CD4-positive, alpha-beta T cell treated with Interleukin-15 for 1 hour (primary cell): ENCODE data around the gene CFAP97D2.
"Not testable (repeated sequence)": the region's sequence is repeated elsewhere in the genome, so short reads cannot be mapped to it uniquely, and the experiment has no call there.

Experiments
- DNase-seq: peaks from one replicate; pipeline ENCODE4 v3.0.0-alpha.2; 2020

The CFAP97D2 gene

DNA sequence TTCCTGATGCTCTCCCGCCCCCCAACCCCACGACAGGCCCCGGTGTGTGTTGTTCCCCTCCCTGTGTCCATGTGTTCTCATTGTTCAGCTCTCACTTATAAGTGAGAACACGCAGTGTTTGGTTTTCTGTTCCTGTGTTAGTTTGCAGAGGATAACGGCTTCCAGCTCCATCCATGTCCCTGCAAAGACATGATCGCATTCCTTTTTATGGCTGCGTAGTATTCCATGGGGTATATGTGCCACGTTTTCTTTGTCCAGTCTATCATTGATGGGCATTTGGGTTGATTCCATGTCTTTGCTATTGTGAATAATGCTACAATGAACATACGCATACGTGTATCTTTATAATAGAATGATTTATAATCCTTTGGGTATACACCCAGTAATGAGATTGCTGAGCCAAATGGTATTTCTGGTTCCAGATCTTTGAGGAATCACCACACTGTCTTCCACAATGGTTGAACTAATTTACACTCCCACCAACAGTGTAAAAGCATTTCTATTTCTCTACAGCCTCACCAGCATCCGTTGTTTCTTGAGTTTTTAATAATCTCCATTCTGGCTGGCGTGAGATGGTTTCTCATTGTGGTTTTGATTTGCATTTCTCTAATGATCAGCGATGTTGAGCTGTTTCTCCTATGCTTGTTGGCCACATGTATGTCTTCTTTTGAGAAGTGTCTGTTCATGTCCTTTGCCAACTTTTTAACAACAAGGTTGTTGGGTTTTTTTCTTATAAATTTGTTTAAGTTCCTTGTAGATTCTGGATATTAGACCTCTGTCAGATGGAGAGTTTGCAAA lies 20.0 kb upstream of the CFAP97D2 start:
- not testable (repeated sequence) for DNase-seq

- DNase-seq = no peak
Measured at GRCh38 chr13:114161028-114161556, 18.0 kb upstream of the CFAP97D2 start.

DNA sequence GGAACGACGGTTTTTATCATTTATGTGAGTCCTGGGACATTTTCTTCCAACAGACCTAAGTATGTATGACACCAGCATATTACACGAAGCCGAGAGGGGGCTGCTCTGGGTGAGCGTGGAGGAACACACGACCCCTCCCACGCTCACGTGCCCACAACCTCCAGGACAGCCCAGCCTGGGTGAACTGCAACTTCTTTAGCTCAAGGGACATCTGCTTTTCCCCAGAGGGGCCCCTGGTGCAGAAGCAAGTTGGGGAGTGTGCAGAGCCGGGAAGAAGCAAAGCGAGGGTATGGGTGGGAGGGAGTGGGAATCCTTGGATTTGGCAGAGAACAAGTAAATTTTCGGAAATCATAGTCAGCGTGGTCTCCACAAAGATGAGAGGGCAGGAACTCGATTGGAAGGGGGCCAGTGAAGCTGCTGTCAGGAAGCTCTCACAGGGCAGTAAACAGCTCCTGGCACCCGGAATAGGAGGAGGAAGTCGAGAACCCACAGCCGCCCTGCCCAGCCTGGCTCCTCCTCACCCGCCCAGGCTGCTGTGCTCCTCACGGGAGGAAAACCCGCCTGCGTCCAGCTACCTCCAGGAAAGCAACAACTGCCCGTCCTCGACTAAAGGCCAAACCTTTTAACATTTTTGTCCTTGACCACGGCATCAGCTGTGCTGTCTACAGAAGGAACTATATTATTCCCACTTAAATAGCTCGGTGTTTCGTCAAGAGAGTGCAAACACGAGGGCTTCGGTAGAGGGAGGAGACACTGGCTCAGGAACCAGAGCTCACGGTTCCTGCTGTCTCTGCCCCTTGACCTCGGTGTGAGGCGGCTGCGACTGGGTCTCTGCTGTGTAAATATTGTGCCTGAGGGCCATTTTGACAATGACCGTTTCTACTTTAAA lies 17.2 kb upstream of the CFAP97D2 start:
- DNase-seq = peak; percentile 51

DNA sequence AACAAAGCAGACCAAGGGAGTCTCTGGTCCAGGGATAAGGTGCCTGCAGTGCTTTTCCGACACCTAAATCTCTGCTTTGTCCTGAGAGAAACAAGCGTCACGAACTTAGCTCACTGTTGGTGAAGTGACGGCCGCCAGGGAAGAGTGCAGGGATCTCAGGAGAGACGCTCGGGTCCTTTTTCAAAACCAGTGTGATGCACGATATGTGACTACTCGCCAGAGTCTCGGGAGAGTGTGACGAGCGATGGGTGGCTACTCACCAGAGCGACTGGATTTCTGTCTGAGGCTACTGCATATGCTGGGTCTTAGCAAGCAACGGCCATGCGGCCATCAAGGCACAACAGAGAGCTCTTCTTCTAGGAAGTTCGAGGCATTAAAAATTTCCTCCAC lies 16.5 kb upstream of the CFAP97D2 start:
- DNase-seq = no peak

GRCh38 chr13:114164053-114164452 lies 15.0 kb upstream of the CFAP97D2 start:
- DNase-seq = no peak

DNA sequence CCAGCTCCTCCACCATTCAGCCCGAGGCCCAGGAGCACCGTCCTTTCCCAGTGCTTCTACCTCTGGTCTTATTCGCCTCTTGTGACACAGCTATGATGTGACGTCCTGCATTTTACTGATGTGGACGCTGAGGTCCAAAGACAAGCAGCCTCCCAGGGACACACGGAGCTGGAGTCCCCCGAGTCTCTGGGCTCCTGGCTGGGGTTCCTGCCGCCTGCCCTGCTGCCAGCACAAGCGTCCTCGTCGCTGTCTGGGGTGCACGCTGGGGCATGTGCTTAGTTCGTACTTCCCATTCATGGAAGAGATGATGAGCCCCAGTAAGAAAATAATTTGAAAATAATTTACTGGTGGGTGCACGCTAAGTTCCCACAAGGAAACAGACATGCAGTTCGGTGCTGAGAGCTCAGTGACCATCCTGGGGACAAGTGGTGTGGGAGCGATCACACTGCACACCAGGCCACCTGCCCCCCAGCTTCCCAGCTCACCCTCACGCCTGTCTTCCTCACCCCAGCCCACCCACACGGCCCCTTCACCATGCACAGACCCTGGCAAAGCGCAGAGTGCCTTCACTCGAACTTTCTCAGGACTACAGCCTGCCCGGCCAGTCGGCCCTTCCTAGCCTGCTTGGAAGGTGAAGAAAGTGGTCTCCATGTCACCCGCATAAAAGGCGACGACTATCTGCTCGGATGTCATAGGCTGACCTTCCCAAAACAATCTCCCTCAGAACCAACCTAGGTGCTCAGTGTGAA lies 14.2 kb upstream of the CFAP97D2 start:
- no peak for DNase-seq

- DNase-seq = no peak
Measured at GRCh38 chr13:114166381-114167131, 12.5 kb upstream of the CFAP97D2 start.

- DNase-seq = peak; percentile 54
Measured at GRCh38 chr13:114167426-114167825, 11.6 kb upstream of the CFAP97D2 start.

GRCh38 chr13:114167885-114168284 lies 11.2 kb upstream of the CFAP97D2 start:
- DNase-seq = no peak

GRCh38 chr13:114173272-114173671 lies 5.8 kb upstream of the CFAP97D2 start:
- no peak for DNase-seq

GRCh38 chr13:114173745-114174144 lies 5.3 kb upstream of the CFAP97D2 start:
- DNase-seq = no peak

DNA sequence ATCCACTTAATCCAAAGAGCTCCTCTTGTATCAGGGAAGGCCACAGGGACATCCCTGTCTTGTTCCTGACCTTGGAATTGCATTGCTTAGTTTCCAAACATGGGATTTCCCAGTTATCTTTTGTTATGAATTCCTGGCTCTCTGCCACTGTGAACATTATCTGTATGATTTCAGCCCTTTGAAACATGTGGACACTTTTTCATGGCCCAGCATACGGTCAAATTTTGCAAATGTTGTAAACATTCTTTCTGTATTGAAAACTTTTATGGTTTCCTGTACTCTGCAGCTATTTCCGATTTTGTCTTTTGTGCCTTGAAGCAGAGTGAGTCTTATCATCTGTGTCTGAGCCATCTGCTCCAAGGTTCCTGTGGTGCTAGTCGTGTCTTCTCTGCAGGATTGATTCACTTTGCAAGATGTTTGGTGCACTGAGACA lies 4.5 kb upstream of the CFAP97D2 start:
- DNase-seq = no peak

DNA sequence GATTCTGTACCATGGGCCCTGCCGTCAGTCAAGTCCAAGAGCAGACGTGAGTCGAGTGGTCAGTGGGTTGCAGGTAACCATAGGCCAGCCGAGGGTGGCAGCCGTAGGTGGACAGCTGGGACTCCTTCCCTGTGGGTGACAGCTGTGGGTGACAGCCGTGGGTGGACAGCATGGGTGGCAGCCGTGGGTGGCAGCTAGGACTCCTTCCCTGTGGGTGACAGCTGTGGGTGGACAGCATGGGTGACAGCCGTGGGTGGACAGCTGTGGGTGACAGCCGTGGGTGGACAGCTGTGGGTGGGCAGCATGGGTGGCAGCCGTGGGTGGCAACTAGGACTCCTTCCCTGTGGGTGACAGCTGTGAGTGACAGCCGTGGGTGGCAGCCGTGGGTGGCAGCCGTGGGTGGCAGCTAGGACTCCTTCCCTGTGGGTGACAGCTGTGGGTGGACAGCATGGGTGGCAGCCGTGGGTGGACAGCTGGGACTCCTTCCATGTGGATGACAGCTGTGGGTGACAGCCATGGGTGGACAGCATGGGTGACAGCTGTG lies 2.6 kb upstream of the CFAP97D2 start:
- DNase-seq = not testable (repeated sequence)

DNA sequence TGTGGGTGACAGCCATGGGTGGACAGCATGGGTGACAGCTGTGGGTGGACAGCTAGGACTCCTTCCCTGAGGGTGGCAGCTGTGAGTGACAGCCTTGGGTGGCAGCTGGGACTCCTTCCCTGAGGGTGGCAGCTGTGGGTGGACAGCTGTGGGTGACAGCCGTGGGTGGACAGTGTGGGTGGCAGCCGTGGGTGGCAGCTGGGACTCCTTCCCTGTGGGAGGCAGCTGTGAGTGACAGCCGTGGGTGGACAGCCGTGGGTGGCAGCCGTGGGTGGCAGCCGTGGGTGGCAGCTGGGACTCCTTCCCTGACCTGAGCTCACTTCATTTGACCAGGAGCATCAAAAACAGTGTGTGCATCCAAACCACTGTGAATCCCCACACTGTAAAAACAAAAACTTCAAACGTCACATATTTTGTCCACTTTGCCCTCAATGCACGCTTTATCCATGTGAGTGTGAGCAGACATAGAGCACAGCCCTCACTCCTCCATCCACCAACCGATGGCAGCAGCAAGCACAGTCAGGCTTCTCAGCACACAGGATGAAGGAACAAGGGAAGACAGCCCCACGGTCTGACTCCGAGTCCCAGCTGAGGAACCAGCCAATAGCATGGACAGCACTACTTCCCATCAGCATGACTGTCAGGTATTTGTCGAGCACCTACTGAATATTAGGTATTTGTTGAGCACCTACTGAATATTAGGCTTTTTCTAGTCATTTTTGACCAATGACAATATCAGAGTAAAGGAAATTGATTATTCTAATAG lies 1.6 kb upstream of the CFAP97D2 start:
- no peak for DNase-seq

DNA sequence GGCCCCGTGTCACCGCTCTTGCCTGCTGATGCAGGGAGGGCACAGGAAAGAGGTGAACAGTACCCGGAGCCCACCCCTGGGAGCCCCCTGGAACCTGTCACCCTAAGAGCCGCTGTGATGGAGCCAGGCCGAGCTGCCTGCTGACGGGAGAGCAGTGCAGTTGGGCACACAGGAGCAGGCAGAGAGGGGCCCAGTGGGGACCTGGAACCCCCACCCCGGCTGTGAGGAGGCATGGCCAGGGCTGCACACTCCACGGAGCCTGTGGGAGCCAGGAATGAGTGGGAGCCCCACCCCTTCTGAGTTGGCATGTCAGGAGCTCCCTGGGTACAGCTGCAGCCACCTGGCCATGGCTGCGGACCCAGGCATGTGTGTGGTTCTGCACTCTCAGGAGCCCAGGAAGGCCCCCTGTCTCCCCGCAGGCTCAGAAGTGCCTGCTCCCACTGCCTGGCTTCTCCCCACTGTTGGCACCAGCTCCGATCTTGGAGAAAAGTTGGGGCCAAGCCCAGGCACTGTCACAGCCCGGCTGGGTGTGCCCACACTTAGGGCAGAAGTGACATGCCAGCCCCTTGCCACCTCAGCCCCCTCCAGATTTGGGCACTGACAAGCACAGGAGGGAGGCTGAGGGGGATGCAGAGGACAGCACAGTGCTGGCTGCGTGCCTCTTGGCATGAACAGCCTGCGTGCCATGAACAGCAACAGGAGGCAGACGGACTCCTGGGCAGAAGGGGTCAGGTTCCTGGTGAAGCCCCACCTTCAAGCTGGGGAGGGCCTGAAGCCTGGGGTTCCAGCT lies 6.3 kb downstream of the CFAP97D2 start:
- no peak for DNase-seq

- no peak for DNase-seq
Measured at GRCh38 chr13:114194853-114195252, 15.8 kb downstream of the CFAP97D2 start.

GRCh38 chr13:114196629-114197028 lies 17.6 kb downstream of the CFAP97D2 start:
- no peak for DNase-seq

DNA sequence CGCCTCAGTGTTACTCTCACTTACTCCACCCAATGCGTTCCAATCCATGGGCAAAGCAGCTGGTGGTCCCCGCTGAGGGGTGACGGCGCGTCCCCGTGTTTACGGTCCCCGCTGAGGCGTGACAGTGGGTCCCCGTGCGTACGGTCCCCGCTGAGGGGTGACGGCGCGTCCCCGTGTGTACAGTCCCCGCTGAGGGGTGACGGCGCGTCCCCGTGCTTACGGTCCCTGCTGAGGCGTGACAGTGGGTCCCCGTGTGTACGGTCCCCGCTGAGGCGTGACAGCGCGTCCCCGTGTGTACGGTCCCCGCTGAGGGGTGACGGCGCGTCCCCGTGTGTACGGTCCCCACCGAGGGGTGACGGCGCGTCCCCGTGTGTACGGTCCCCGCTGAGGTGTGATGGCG lies 19.5 kb downstream of the CFAP97D2 start:
- DNase-seq = no peak

DNA sequence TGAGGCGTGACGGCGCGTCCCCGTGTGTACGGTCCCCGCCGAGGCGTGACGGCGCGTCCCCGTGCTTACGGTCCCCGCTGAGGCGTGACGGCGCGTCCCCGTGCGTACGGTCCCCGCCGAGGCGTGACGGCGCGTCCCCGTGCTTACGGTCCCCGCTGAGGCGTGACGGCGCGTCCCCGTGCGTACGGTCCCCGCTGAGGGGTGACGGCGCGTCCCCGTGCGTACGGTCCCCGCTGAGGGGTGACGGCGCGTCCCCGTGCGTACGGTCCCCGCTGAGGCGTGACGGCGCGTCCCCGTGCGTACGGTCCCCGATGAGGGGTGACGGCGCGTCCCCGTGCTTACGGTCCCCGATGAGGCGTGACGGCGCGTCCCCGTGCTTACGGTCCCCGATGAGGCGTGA lies 20.5 kb downstream of the CFAP97D2 start:
- not testable (repeated sequence) for DNase-seq

GRCh38 chr13:114199954-114200353 lies 20.9 kb downstream of the CFAP97D2 start:
- peak; percentile 31 for DNase-seq
